KMS-11 (cell line): ENCODE measurements around the gene ARHGAP5.

Experiments used
- H2AFZ ChIP-seq: fragments of 200-600 bp; sonication (generic); 2 replicates; pipeline ENCODE4 v1.6.1; 2016; ENCODE audit warnings: antibody characterized with exemption, mixed run types, low read depth
- H3K27ac ChIP-seq: fragments of 200-600 bp; sonication (generic); 2 replicates; pipeline ENCODE4 v1.6.1; 2016; ENCODE audit warnings: mild to moderate bottlenecking, mixed run types
- H3K27me3 ChIP-seq: fragments of 200-600 bp; sonication (generic); 2 replicates; pipeline ENCODE4 v1.6.1; 2017; ENCODE audit warnings: mild to moderate bottlenecking, low read depth, mixed run types, moderate library complexity; ENCODE audit not compliant: insufficient read depth
- H3K36me3 ChIP-seq: fragments of 200-600 bp; sonication (generic); 2 replicates; pipeline ENCODE4 v1.6.1; 2017; ENCODE audit warnings: mild to moderate bottlenecking, mixed run types; ENCODE audit not compliant: insufficient read depth
- H3K4me1 ChIP-seq: fragments of 200-600 bp; sonication (generic); 2 replicates; pipeline ENCODE4 v1.6.1; 2016; ENCODE audit warnings: mild to moderate bottlenecking, low read depth, mixed run types; ENCODE audit not compliant: poor library complexity, severe bottlenecking
- H3K4me2 ChIP-seq: fragments of 200-600 bp; sonication (generic); 2 replicates; pipeline ENCODE4 v1.7.0; 2016; ENCODE audit warnings: mild to moderate bottlenecking, mixed run types
- H3K4me3 ChIP-seq: fragments of 200-600 bp; sonication (generic); IDR thresholded peaks from 2 replicates; pipeline ENCODE4 v1.6.1; 2017; ENCODE audit warnings: low read depth, low read length, mixed read lengths; ENCODE audit not compliant: insufficient read depth
- H3K79me2 ChIP-seq: fragments of 200-600 bp; sonication (generic); 2 replicates; pipeline ENCODE4 v1.6.1; 2016; ENCODE audit warnings: low read depth, mixed run types; ENCODE audit not compliant: insufficient read depth
- H3K9ac ChIP-seq: fragments of 200-600 bp; sonication (generic); 2 replicates; pipeline ENCODE4 v1.6.1; 2016; ENCODE audit warnings: mild to moderate bottlenecking, mixed run types
- H4K20me1 ChIP-seq: fragments of 200-600 bp; sonication (generic); 2 replicates; pipeline ENCODE4 v1.6.1; 2016; ENCODE audit warnings: mild to moderate bottlenecking, mixed run types; ENCODE audit not compliant: insufficient read depth
- CTCF ChIP-seq: fragments of 200-600 bp; sonication (generic); conservative IDR thresholded peaks from 2 replicates; pipeline ENCODE4 v1.6.1; 2017; ENCODE audit warnings: low read depth, mild to moderate bottlenecking, antibody characterized with exemption, low read length, moderate library complexity, mixed read lengths

The ARHGAP5 gene

DNA sequence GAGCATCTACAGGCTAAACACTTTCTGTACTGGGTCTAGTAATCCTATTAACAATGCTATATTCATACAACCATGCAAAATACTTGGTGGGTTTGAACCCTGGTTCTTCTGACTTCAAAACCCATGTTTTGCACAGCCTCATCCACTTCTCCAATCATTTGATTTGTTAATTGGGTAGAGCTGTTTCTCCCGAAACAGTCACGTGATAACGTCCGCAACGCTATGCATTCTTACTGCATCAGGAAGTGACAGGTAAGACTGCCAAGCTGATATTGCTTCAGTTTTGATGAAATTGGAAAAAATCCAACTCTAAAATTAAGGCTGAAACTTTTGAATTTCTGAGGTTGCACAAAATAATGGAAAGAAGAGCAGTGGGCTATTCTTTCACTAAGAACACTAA lies 94.4 kb downstream of the ARHGAP5 start:
- H2AFZ ChIP-seq, result no peak overlapping the region
- H3K4me1 ChIP-seq, result no peaks in the 10 kb centered on the region
- no peak for TF ChIP-seq CTCF
- no peaks in the 10 kb centered on the region for H4K20me1 ChIP-seq
- H3K27me3 ChIP-seq, result no peaks in the 10 kb centered on the region
- H3K9ac ChIP-seq, result no peak overlapping the region
- no peak overlapping the region for H3K27ac ChIP-seq
- no peaks in the 10 kb centered on the region for H3K36me3 ChIP-seq
- no peak overlapping the region for H3K4me2 ChIP-seq
- no peaks in the 10 kb centered on the region for H3K79me2 ChIP-seq
- H3K4me3 ChIP-seq, result no peak overlapping the region

GRCh38 chr14:32183151-32184058 lies 106.3 kb downstream of the ARHGAP5 start:
- no peak overlapping the region for H3K4me2 ChIP-seq

DNA sequence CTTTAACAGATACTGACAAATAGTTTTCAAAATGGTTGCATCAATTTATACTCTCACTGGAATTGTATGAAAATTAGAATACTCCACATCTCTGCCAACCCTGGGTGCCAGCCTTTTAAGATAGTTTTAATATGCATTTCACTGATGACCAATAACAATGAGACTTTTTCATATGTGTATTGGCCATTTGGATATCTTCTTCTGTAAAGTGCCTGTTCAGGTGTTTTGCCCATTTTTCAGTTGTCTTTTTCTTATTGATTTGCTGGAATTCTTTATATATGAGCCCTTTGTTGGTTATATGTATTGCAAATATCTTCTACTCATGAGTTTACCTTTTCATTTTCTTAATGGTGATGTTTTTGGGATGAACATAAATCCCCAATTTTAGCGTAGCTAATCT lies 108.0 kb downstream of the ARHGAP5 start:
- H3K9ac ChIP-seq, result no peak overlapping the region
- no peak overlapping the region for H2AFZ ChIP-seq
- no peaks in the 10 kb centered on the region for H3K36me3 ChIP-seq
- H3K79me2 ChIP-seq, result no peaks in the 10 kb centered on the region
- H3K27ac ChIP-seq, result no peak overlapping the region
- no peak for TF ChIP-seq CTCF
- no peak overlapping the region for H3K4me3 ChIP-seq
- no peaks in the 10 kb centered on the region for H4K20me1 ChIP-seq
- H3K4me2 ChIP-seq, result no peak overlapping the region
- peaks cover 4% of the 10 kb centered on the region for H3K4me1 ChIP-seq
- no peaks in the 10 kb centered on the region for H3K27me3 ChIP-seq

More at GRCh38 chr14:32183151-32184058, 106.3 kb downstream of the ARHGAP5 start:
- H3K9ac ChIP-seq, result no peak overlapping the region
- no peak overlapping the region for H2AFZ ChIP-seq
- no peaks in the 10 kb centered on the region for H4K20me1 ChIP-seq
- no peak for TF ChIP-seq CTCF
- H3K27ac ChIP-seq, result no peak overlapping the region
- no peaks in the 10 kb centered on the region for H3K27me3 ChIP-seq
- no peaks in the 10 kb centered on the region for H3K79me2 ChIP-seq
- peaks cover 4% of the 10 kb centered on the region for H3K4me1 ChIP-seq
- no peak overlapping the region for H3K4me3 ChIP-seq
- no peaks in the 10 kb centered on the region for H3K36me3 ChIP-seq

GRCh38 chr14:32186248-32186647 lies 109.1 kb downstream of the ARHGAP5 start:
- Histone ChIP-seq H2AFZ (no peak overlapping the region), H3K4me3 (no peak overlapping the region), H3K27ac (no peak overlapping the region), H4K20me1 (no peaks in the 10 kb centered on the region), H3K79me2 (no peaks in the 10 kb centered on the region), H3K27me3 (no peaks in the 10 kb centered on the region), H3K4me2 (no peak overlapping the region), H3K4me1 (peaks cover 4% of the 10 kb centered on the region), H3K9ac (no peak overlapping the region), H3K36me3 (no peaks in the 10 kb centered on the region)
- no peak for TF ChIP-seq CTCF
